Neutrophil (primary cell): ENCODE measurements around the gene DUSP3.
"Not testable (repeated sequence)": the region's sequence is repeated elsewhere in the genome, so short reads cannot be mapped to it uniquely, and the experiment has no call there.

ENCODE experiments used
- H3K27ac ChIP-seq: fragments of 200-600 bp; sonication (generic); 2 replicates; pipeline ENCODE4 v1.5.1; 2016; ENCODE audit warnings: mild to moderate bottlenecking, moderate library complexity
- H3K27me3 ChIP-seq: fragments of 200-600 bp; sonication (generic); 2 replicates; pipeline ENCODE4 v1.6.0; 2016; ENCODE audit warnings: mild to moderate bottlenecking
- H3K36me3 ChIP-seq: fragments of 200-600 bp; sonication (generic); 2 replicates; pipeline ENCODE4 v1.5.1; 2017
- H3K4me1 ChIP-seq, 2 experiments: fragments of 200-600 bp in 1 of 2; sonication (generic) in 1 of 2; 1 replicate in 1 of 2; 2 replicates in 1 of 2; pipeline versions ENCODE4 v1.5.1 to v1.6.1; 2013 to 2016; ENCODE audit warnings: low read depth in 1 of 2, low read length in 1 of 2, mild to moderate bottlenecking in 1 of 2, moderate library complexity in 1 of 2; ENCODE audit not compliant: control insufficient read depth in 1 of 2, insufficient read depth in 1 of 2
- H3K4me3 ChIP-seq, 2 experiments: fragments of 200-600 bp in 1 of 2; sonication (generic) in 1 of 2; 1 replicate in 1 of 2; 2 replicates in 1 of 2; pipeline ENCODE4 v1.5.1; 2013 to 2016; ENCODE audit warnings: low read depth in 1 of 2, low read length in 1 of 2, mild to moderate bottlenecking in 1 of 2, moderate library complexity in 1 of 2
- H3K9me3 ChIP-seq: fragments of 200-600 bp; sonication (generic); 2 replicates; pipeline ENCODE4 v1.5.1; 2016
- TF ChIP-seq, protein P1 (sequence below): fragments of 200-600 bp; sonication (generic); IDR thresholded peaks from 2 replicates; pipeline ENCODE4 v1.5.1; 2016; ENCODE audit warnings: antibody characterized with exemption

The DUSP3 gene

DNA sequence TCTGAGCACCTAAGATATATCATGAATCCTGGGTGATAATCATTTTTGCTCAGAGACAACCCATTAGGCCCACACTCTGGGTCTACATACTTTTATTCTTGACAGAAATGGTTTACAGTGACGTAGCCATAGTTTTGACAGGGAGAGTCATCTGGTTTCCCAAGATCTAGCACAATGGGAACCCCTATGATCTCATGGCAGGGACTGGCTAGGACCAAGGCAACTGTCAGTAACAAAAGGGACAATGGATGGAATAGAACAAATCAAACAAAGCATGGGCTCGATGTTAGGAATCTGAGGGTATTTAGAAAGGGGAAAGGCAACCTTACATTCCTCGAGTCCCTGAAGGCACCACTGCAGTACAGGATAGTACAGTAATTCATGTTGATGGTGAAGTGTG lies 22.0 kb upstream of the DUSP3 start:
- Histone ChIP-seq H3K27ac (no peak overlapping the region), H3K4me3 (no peak overlapping the region), H3K9me3 (no peaks in the 10 kb centered on the region), H3K4me1 (no peaks in the 10 kb centered on the region), H3K27me3 (no peaks in the 10 kb centered on the region), H3K36me3 (no peaks in the 10 kb centered on the region)
- TF ChIP-seq, protein P1, sequence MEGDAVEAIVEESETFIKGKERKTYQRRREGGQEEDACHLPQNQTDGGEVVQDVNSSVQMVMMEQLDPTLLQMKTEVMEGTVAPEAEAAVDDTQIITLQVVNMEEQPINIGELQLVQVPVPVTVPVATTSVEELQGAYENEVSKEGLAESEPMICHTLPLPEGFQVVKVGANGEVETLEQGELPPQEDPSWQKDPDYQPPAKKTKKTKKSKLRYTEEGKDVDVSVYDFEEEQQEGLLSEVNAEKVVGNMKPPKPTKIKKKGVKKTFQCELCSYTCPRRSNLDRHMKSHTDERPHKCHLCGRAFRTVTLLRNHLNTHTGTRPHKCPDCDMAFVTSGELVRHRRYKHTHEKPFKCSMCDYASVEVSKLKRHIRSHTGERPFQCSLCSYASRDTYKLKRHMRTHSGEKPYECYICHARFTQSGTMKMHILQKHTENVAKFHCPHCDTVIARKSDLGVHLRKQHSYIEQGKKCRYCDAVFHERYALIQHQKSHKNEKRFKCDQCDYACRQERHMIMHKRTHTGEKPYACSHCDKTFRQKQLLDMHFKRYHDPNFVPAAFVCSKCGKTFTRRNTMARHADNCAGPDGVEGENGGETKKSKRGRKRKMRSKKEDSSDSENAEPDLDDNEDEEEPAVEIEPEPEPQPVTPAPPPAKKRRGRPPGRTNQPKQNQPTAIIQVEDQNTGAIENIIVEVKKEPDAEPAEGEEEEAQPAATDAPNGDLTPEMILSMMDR: no peak

DNA sequence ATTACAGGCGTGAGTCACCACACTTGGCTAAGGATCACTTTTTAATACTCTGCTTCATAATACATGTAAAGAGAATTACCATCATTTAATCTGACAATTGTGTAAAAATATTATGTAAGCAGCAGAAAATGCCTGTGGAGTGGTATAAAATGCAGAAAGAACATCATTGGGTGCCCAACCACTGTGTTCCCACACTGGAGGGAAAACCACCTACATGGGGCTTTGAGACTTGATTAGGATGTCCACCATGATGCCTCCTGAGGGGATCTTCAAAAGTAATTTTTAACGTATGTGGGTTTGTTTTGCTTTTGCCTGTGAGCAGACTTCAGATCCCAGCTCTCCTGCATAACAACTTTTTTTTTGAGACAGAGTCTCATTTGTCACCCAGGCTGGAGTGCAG lies 20.3 kb upstream of the DUSP3 start:
- Histone ChIP-seq H3K4me1 (no peaks in the 10 kb centered on the region), H3K27ac (no peak overlapping the region), H3K4me3 (no peak overlapping the region), H3K27me3 (no peaks in the 10 kb centered on the region), H3K36me3 (no peaks in the 10 kb centered on the region), H3K9me3 (no peaks in the 10 kb centered on the region)
- TF ChIP-seq, protein P1: no peak

DNA sequence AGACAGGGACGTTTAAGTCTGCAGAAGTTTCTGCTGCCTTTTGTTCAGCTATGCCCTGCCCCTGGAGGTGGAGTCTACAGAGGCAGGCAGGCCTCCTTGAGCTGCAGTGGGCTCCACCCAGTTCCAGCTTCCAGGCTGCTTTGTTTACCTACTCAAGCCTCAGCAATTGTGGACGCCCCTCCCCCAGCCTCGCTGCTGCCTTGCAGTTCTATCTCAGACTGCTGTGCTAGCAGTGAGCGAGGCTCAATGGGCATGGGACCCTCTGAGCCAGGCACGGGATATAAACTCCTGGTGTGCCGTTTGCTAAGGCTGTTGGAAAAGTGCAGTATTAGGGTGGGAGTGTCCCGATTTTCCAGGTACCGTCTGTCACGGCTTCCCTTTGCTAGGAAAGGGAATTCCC lies 19.2 kb upstream of the DUSP3 start:
- not testable (repeated sequence) for H3K4me1 ChIP-seq, H3K36me3 ChIP-seq, H3K27ac ChIP-seq, H3K4me3 ChIP-seq, H3K9me3 ChIP-seq, H3K27me3 ChIP-seq

DNA sequence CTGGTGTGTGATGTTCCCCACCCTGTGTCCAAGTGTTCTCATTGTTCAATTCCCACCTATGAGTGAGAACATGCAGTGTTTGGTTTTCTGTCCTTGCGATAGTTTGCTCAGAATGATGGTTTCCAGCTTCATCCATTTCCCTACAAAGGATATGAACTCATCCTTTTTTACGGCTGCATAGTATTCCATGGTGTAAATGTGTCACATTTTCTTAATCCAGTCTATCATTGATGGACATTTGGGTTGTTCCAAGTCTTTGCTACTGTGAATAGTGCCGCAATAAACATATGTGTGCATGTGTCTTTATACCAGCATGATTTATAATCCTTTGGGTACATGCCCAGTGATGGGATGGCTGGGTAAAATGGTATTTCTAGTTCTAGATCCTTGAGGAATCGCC lies 13.9 kb upstream of the DUSP3 start:
- H3K27ac ChIP-seq, H3K9me3 ChIP-seq, H3K4me1 ChIP-seq, H3K27me3 ChIP-seq, H3K36me3 ChIP-seq, H3K4me3 ChIP-seq: not testable (repeated sequence)

DNA sequence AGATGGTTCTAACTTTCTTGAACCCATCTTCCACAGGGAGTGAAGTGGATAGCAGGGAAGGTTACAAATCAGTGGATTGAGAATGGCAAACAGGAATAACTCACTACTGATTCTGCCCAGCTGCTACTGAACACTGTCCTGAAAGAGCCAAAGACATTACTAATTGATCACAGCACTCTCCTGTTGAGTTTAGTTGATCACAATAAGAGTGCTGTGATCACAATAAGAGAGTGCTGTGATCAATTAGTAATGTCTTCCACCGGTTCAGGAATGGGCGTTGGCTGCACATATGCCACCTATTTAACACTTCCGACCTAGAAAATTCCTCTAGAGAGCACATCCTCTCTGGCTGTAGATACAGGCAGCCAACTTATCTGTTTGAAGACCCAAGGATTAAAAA lies 12.8 kb upstream of the DUSP3 start:
- TF ChIP-seq, protein P1: no peak
- H3K9me3 ChIP-seq: no peaks in the 10 kb centered on the region
- no peaks in the 10 kb centered on the region for H3K4me1 ChIP-seq
- H3K36me3 ChIP-seq: no peaks in the 10 kb centered on the region
- no peak overlapping the region for H3K27ac ChIP-seq
- H3K4me3 ChIP-seq: no peak overlapping the region
- no peaks in the 10 kb centered on the region for H3K27me3 ChIP-seq

DNA sequence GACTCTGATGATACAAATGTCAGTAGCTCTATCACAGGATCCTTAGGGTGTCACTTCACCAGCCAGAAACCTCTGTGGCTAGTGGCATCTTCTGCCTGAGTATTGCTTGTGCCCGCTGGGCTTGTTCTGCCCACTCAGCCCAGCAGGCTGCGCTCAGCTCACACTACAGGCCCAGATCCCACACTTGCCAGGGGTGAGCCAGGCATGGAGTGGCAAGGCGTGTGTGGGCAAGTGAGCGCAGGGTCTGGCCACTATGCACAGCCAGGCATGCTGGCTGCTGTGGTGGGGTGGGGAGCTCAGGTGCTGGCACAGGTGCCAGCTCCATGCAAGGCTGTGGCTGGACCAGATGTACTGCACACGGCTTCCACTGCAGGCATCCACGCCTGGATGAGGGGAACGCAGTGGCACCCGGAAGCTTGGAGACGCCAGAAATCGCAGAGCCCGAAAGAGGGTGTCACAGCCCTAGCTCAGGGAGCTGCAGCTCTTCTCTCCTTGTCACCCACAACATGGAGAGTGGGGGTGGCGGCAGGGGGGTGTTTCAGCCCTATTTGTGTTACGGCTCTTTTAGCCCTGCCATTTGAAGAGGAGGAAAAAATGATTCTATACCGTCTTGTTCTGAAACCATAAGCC lies 11.6 kb upstream of the DUSP3 start:
- H3K27me3 ChIP-seq: no peaks in the 10 kb centered on the region
- TF ChIP-seq, protein P1: no peak
- no peaks in the 10 kb centered on the region for H3K4me1 ChIP-seq
- no peak overlapping the region for H3K27ac ChIP-seq
- no peak overlapping the region for H3K4me3 ChIP-seq
- no peaks in the 10 kb centered on the region for H3K9me3 ChIP-seq
- H3K36me3 ChIP-seq: no peaks in the 10 kb centered on the region

DNA sequence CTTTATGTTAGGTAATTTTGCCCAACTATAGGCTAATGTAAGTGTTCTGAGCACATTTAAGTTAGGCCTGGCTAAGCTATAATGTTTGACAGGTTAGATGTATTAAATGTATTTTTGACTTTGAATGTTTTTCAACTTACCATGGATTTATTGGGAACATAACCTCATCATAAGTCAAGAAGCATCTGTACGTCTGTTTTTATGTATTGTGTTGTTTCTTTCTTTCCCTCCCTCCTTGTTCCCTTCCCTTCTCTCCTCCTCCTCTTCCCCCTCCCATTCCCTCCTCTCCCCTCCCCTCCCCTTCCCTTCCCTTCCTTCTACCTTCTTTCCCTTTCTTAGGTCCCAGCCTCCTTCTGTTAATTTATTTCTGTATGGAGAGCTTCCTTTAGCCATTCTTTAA lies 10.7 kb upstream of the DUSP3 start:
- Histone ChIP-seq H3K36me3 (no peaks in the 10 kb centered on the region), H3K27me3 (no peaks in the 10 kb centered on the region), H3K4me1 (no peaks in the 10 kb centered on the region), H3K9me3 (no peaks in the 10 kb centered on the region), H3K4me3 (no peak overlapping the region), H3K27ac (no peak overlapping the region)
- TF ChIP-seq, protein P1: no peak
